ENCODE measurements around the gene MELTF. TPM values are rescaled to one million over a fixed set of nuclear protein-coding genes. Genes with fewer than 3 reads are reported as not detected.
"Not testable (repeated sequence)": the region's sequence is repeated elsewhere in the genome, so short reads cannot be mapped to it uniquely, and the experiment has no call there.

The MELTF gene
- total RNA-seq: 10 to 100 TPM; 12.1 to 19.9 TPM
- long read RNA-seq, donor 1, partial matches to known transcripts: 3 of 9 reads
- long read RNA-seq, donor 1, other reads (novel, unspliced or antisense): 5 of 9 reads
- long read RNA-seq, donor 2, partial matches to known transcripts: 1 of 13 reads
- long read RNA-seq, donor 2, other reads (novel, unspliced or antisense): 8 of 13 reads

DNA sequence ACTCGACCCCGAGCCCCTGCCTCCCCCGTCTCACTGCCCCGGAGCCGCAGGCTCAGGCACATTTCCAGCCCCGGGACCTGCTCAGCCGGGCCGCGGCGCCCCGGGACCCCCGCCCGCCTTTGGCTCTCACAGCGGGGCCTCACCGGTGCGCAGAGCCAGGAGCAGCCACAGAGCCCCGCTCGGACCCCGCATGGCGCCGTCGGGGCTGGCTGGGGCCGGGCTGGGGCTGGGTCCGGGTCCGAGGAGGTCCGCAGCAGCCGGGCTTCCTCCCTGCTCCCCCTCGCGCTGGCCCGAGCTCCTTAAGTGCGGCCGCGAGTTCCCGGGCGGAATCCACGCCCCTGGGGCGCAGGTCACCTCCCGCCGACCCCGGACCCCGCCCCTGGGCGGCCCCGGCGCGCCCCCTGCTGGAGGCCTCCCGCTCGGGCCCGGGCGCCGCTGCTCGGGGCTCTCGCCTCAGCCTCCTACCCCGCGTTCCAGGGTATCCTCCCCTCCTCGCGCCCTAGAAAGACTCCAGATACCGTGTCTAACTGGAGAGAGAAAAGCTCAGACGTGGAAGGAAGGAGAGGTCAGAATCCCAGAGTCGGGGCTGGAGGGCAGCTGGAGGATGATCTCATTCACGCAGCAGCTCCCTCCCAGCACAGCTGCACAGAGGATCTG is at the start of gene MELTF:
Gene MELTF (minus strand): TSS at position 307 of the 657 bp plus-strand sequence. CDS start 115 bp downstream, at position 192.
- DNase-seq (ENCODE audit: low spot score): peak; percentile 81

DNA sequence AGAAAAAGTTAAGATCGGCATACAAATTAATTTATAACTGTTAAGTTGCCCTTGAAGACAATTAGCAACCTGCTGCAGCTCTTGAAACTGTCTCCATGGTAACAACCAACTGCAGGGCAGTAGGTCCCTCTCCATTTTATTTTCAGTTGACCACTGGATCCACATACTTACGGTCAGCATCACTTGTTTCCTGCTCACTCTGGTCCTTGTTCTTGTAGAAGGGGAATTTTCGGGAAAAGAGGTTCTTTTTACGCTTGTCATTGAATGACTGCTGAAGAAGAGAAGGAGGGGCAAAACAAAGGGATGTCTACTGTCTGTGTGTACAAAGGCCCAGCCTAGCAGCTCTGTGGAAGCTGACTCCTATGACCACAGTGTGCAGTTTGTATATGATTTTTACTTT is 46.8 kb upstream of the MELTF start:
- no peak for DNase-seq (ENCODE audit: low spot score)
- intact Hi-C loops (cut with DNase I): no loop called here

More for the DNA sequence above, at the start of gene MELTF:
- intact Hi-C loops (cut with DNase I): no loop called here

DNA sequence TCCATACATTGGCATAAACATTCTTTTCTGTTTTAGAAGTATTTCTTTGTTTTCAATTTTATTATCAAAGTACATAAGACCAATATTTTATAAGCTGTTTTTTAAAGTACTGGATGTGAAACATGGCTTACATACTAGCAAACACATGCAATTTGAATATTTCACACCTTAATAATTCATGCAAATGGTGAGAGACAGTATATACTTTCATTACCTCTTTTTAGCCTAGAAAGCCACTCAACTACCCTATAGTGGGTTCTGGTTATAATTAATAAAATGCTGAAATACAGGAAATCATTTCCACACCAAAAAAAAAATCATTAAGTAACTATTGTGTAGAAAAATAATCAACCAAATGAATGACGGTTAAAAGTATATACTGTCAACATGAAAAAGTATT is 38.5 kb upstream of the MELTF start:
- intact Hi-C loops (cut with DNase I): no loop called here

GRCh38 chr3:197064771-197065170 is 35.2 kb upstream of the MELTF start:
- no peak for DNase-seq (ENCODE audit: low spot score)
- intact Hi-C loops (cut with DNase I): no loop called here

More for the DNA sequence above, 38.5 kb upstream of the MELTF start:
- DNase-seq (ENCODE audit: low spot score): no peak

DNA sequence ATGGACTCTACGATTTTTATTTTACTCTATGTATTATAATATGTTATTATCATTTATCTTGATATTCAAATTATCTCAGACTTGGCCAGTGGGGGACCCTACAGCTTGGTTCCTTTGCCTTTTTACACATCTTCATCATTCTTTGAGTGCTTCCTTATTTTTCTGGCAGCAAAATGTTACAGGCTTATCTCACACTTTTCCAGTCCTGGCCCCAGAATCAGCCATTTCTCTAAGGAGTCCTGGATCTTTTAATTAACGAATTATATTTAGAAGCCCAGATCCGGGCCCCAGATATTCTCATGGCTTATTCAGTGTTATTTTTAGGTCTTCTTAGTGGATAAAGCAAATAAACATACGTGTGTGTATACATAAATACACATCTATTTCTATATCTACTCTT is 32.8 kb upstream of the MELTF start:
- intact Hi-C loops (cut with DNase I): no loop called here
- no peak for DNase-seq (ENCODE audit: low spot score)

DNA sequence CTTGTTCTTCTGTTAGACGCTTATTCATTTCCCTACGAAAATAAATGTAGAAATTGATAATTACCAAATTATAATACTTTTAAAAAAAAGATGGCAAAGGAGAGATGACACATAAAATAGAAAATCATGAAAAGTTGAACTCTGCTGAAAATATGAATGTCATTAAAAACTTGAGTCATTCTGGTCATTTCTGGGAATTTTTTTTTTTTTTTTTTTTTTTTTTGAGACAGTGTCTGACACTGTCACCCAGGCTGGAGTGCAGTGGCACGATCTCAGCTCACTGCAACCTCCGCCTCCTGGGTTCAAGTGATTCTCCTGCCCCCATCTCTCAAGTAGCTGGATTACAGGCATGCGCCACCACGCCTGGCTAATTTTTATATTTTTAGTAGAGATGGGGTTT is 22.0 kb upstream of the MELTF start:
- not testable (repeated sequence) for DNase-seq (ENCODE audit: low spot score)
- intact Hi-C loops (cut with DNase I): loop anchor here in 1 of 2 donors (2.0 kb wide), 1 partner anchor 29 kb away; no protein-coding TSS in a partner anchor

DNA sequence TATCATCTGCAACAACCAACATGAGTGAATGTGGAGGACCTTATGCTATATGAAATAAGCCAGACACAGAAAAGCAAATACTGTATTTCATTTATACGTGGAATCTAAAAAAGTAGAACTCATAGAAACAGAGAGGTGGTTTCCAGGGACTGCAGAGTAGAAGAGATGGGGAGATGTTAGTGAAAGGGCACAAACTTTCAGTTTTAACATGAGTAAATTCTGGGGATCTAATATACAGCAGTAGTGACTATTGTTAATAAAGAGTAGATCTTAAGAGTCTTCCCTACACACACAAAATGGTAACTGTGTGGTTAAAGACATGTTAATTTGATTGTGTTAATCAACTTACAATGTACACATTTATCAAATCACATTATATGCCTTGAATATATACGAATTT is 20.9 kb upstream of the MELTF start:
- DNase-seq (ENCODE audit: low spot score): no peak
- intact Hi-C loops (cut with DNase I): no loop called here

- intact Hi-C loops (cut with DNase I): no loop called here
- DNase-seq (ENCODE audit: low spot score): no peak
Observed at GRCh38 chr3:197042539-197042938, 12.9 kb upstream of the MELTF start.

DNA sequence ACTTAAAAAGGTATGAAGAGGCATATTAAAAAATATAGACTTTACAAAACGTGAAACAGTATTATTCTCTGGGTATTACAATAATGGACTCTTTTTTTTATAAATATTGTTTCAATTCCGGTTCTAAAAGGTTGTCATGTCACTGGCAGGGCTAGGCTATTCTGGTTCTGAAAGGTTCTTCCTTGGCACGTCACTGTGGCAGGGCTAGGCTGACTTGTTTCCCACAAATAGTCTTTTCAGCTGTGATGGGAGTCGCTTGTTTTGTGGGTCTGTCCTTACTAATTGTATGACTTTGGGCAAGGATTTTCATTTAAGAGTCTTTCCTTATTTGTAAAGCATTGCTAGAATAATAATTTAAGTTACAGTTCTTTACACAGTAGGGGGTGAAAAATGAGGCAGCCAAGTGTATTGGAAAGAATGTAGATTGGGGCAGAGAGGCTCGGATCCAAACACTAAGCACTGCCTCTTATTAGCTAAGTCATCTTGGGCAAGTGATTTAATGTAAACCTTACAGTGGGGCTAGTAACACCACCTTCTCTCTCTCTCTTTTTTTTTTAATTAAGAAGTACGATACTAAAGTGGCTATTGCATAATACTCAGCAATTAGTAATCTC is 12.4 kb upstream of the MELTF start:
- intact Hi-C loops (cut with DNase I): no loop called here

GRCh38 chr3:197040658-197041057 is 11.0 kb upstream of the MELTF start:
- no peak for DNase-seq (ENCODE audit: low spot score)
- intact Hi-C loops (cut with DNase I): no loop called here

More for the DNA sequence above, 12.4 kb upstream of the MELTF start:
- no peak for DNase-seq (ENCODE audit: low spot score)

DNA sequence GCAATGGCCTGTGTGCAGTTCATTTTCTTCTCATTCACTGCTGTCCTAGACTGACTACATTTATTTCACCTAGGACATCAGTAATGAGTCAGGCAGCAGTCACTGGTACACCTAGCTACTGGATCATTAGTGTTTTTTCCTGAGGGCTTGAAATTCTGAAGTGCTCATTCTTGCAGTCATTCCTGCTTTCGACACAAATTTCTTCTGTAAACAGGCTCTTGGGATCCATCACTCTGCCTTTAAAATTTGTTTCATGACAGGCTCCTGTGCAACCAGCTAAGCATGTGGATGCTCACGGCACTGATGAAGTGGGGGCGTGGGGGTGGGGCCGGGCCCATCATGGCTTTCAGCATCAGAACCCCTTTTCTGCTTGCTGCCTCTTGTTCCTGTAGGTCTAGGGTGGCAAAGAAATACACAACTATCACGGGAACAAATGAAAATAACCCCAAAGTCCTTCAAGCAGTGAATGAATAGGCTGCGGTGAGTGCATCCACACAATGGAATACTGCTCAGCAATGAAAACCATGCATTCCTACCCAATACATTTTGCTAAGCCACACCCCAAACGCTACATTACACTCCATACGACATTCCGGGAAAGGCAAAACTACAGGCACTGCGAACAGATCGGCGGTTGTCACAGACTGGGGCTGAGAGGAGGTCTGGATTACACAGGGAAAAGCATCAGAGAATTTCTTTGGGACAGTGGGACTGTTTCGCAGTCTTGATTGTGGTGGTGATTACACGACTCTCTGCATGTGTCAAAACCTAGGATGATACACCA is 9.3 kb upstream of the MELTF start:
- intact Hi-C loops (cut with DNase I): no loop called here
- no peak for DNase-seq (ENCODE audit: low spot score)

DNA sequence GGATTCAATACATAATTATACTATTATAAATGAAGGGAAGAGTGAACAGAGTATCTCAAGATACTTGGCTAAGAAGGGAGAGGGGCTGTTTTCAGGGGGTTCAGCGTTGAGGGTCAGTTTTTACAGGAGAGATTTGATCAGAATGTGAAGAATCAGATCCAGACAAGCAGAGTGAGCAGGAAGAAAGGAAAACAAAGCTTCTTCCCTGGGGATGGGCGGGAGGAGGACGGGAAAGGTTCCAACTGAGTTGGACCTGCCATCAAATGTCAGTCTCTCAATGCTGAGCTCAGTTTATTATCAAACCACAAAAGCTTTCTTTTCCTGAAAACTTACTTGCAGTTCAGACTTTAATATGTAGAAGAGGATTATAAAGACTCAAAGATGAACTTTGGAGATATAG is 6.0 kb upstream of the MELTF start:
- DNase-seq (ENCODE audit: low spot score): no peak
- intact Hi-C loops (cut with DNase I): no loop called here

- DNase-seq (ENCODE audit: low spot score); intact Hi-C loops (cut with DNase I): not testable (repeated sequence)
Observed at GRCh38 chr3:197034778-197035177, 5.2 kb upstream of the MELTF start.

GRCh38 chr3:197033764-197034163 is 4.1 kb upstream of the MELTF start:
- not testable (repeated sequence) for DNase-seq (ENCODE audit: low spot score)

GRCh38 chr3:197031315-197032285 is 2.0 kb upstream of the MELTF start:
- intact Hi-C loops (cut with DNase I): no loop called here
- no peak for DNase-seq (ENCODE audit: low spot score)

More at GRCh38 chr3:197033764-197034163, 4.1 kb upstream of the MELTF start:
- intact Hi-C loops (cut with DNase I): not testable (repeated sequence)

- DNase-seq (ENCODE audit: low spot score): peak; percentile 78
- intact Hi-C loops (cut with DNase I): no loop called here
Observed at GRCh38 chr3:197030379-197031314, 1.0 kb upstream of the MELTF start.

GRCh38 chr3:197028728-197029510 is 698 bp downstream of the MELTF start:
- no peak for DNase-seq (ENCODE audit: low spot score)

More at GRCh38 chr3:197028728-197029510, 698 bp downstream of the MELTF start:
- intact Hi-C loops (cut with DNase I): no loop called here

All from posterior vena cava (tissue), 2 donors.